Heart right ventricle (tissue), 16 donors: ENCODE results near the gene C11orf86. TPM values are rescaled to one million over a fixed set of nuclear protein-coding genes. Genes with fewer than 3 reads are reported as not detected.

Experiments used
- ATAC-seq, 8 donors: fragments of 200-7000 bp; cut with Tn5 transposase; one replicate each; pipeline ENCODE4 v1.9.1; 2020; ENCODE audit warnings: mild to moderate bottlenecking in 8 of 8, moderate library complexity in 8 of 8, moderate number of reproducible peaks in 1 of 8
- DNase-seq, 2 donors: peaks; one replicate each; pipeline ENCODE4 v3.0.0-alpha.2; 2020
- H3K27ac ChIP-seq, 10 donors: fragments of 200-600 bp; sonication (generic) in 2 of 10; one replicate each; pipeline versions ENCODE4 v1.5.0 to v1.8.0; 2020 to 2022; ENCODE audit warnings: mild to moderate bottlenecking in 3 of 10
- H3K27me3 ChIP-seq, 7 donors: fragments of 200-600 bp; one replicate each; pipeline ENCODE4 v1.8.0; 2021 to 2022; ENCODE audit warnings: mild to moderate bottlenecking in 2 of 7
- H3K36me3 ChIP-seq, 9 donors: fragments of 200-600 bp; sonication (generic) in 1 of 9; one replicate each; pipeline versions ENCODE4 v1.5.0 to v1.8.0; 2020 to 2022; ENCODE audit warnings: mild to moderate bottlenecking in 2 of 9
- H3K4me1 ChIP-seq, 9 donors: fragments of 200-600 bp; sonication (generic) in 1 of 9; one replicate each; pipeline versions ENCODE4 v1.5.0 to v1.8.0; 2020 to 2022; ENCODE audit warnings: mild to moderate bottlenecking in 4 of 9
- H3K4me3 ChIP-seq, 10 donors: fragments of 200-600 bp; sonication (generic) in 2 of 10; one replicate each; pipeline versions ENCODE4 v1.5.0 to v1.8.0; 2020 to 2022; ENCODE audit warnings: mild to moderate bottlenecking in 7 of 10, moderate library complexity in 2 of 10
- H3K9me3 ChIP-seq, 11 donors: fragments of 200-600 bp in 10 of 11; sonication (generic) in 2 of 11; one replicate each; pipeline versions ENCODE4 v1.5.0 to v1.8.0; 2013 to 2022; ENCODE audit warnings: mild to moderate bottlenecking in 2 of 11, control low read depth in 1 of 11, moderate library complexity in 1 of 11
- CTCF ChIP-seq, 9 donors: fragments of 200-600 bp; sonication (generic) in 2 of 9; IDR thresholded peaks; one replicate each; pipeline versions ENCODE4 v1.5.0 to v1.8.0; 2021 to 2022; ENCODE audit warnings: antibody characterized with exemption in 9 of 9, mild to moderate bottlenecking in 5 of 9, moderate library complexity in 1 of 9
- WGBS, 2 donors: extraction: QIAGEN DNeasy Blood & Tissue Kit; methylation state at CpG; one replicate each; pipeline ENCODE4 v1.1.7; 2013; ENCODE audit warnings: inconsistent platforms in 1 of 2; 5-methylcytosine and 5-hydroxymethylcytosine counted together
- intact Hi-C, 10 donors: fragments of 100-400 bp; cut with DNase I; formaldehyde crosslinking; loops; one replicate each; pipeline versions ENCODE4 v1.11.1 to v1.14.2; 2022
- polyA plus RNA-seq, 2 donors: library from polyadenylated mRNA; stranded (reverse); fragments of 200-250 nt; gene quantifications; one replicate each; pipeline ENCODE4 v1.2.3, GENCODE V29; 2013
- total RNA-seq, 10 donors: library from RNA; stranded (reverse); fragmentation: NEBNext Ultra II Directional in 3 of 10; extraction: Animal tissue kit (Norgen Biotek cat#: 25700) in 3 of 10; gene quantifications; one replicate each; pipeline versions ENCODE4 v1.2.1 to v1.2.4, GENCODE V29; 2021 to 2023
- donor health status: Arrhythmogenic right ventricular cardiomyopathy.
- donor health status: ischemic (EF 13 %, LVEDD 7.1; RV severe dilation, severe dysfunction).
- donor health status: healthy with polysubstance abuse.
- donor health status: DM: no; HTN: yes; CAD: no.
- donor health status: DM: no; HTN: no; CAD: no.
- donor health status: ischemic (EF 25% LVEDD 6.9; RV normal size, moderate dysfunction).
- donor health status: ischemic (EF 25% LVEDD 5.7; RV mildly dilated, moderate dysfunction).
- donor health status: healthy.
- donor health status: DM: yes; HTN: yes; CAD: no.
- donor health status: Ischemic cardiomyopathy.
- donor health status: ischemic (EF 35%, LVEDD 5.7; RV mildly dilated, moderate dysfunction).
- donor health status: nonischemic (EF 11% LVEDD 7.7; RV severe dilation, severe dysfunction).
- donor health status: DM: yes; HTN: yes; CAD: no.
- donor health status: PGD.
- donor health status: ischemic (EF 29% LVEDD 5.4; RV normal size, mild dysfunction).
- donor health status: nonischemic (EF 23%, LVEDD 6.1; RV moderate dilation, normal function).

C11orf86 gene
- total and polyA plus RNA-seq, 12 donors: not detected

- no peak for DNase-seq
- H3K4me3 ChIP-seq: no peak overlapping the region
- no peaks in the 10 kb centered on the region for H3K9me3 ChIP-seq
- no peaks in the 10 kb centered on the region for H3K27me3 ChIP-seq
- intact Hi-C loops: no loop called here
- 48 to 52% methylated on average over 8 of the region's 8 CpGs for WGBS, 2 donors
- H3K36me3 ChIP-seq: no peaks in the 10 kb centered on the region
- ATAC-seq: peak in 2 of 8 donors; percentile 16 to 80
- no peak for TF ChIP-seq CTCF (IDR thresholded peaks at IDR 0.05)
- no peak overlapping the region for H3K27ac ChIP-seq
- H3K4me1 ChIP-seq: peaks cover 0 to 5% (median 0%) of the 10 kb centered on the region in 9 donors
These were observed 25.0 kb upstream of the C11orf86 start for GRCh38 chr11:66950112-66950535.

GRCh38 chr11:66951135-66951534 is 24.0 kb upstream of the C11orf86 start:
- Histone ChIP-seq H3K36me3 (no peaks in the 10 kb centered on the region), H3K27ac (no peak overlapping the region), H3K4me1 (peaks cover 0 to 8% (median 0%) of the 10 kb centered on the region in 9 donors), H3K9me3 (no peaks in the 10 kb centered on the region), H3K4me3 (no peak overlapping the region), H3K27me3 (no peaks in the 10 kb centered on the region)
- no peak for TF ChIP-seq CTCF (IDR thresholded peaks at IDR 0.05)
- 89 to 95% methylated on average over 10 of the region's 10 CpGs for WGBS, 2 donors
- DNase-seq: no peak
- ATAC-seq: no peak
- intact Hi-C loops: no loop called here

- H3K4me1 ChIP-seq: peaks cover 0 to 16% (median 0%) of the 10 kb centered on the region in 9 donors
- WGBS, 2 donors: 65 to 67% methylated on average over 7 of the region's 7 CpGs
- H3K27ac ChIP-seq: no peak overlapping the region
- DNase-seq (no peak), ATAC-seq (no peak)
- no peak for TF ChIP-seq CTCF (IDR thresholded peaks at IDR 0.05)
- H3K4me3 ChIP-seq: no peak overlapping the region
- H3K9me3 ChIP-seq: no peaks in the 10 kb centered on the region
- intact Hi-C loops: no loop called here
- no peaks in the 10 kb centered on the region for H3K27me3 ChIP-seq
- H3K36me3 ChIP-seq: no peaks in the 10 kb centered on the region
These were observed 23.2 kb upstream of the C11orf86 start for GRCh38 chr11:66951927-66952337.

GRCh38 chr11:66953081-66953833 is 21.8 kb upstream of the C11orf86 start:
- H3K27me3 ChIP-seq: no peaks in the 10 kb centered on the region
- TF ChIP-seq CTCF (IDR thresholded peaks at IDR 0.05): no peak
- 85 to 87% methylated on average over 13 of the region's 13 CpGs for WGBS, 2 donors
- intact Hi-C loops: no loop called here
- H3K4me3 ChIP-seq: no peak overlapping the region
- H3K36me3 ChIP-seq: no peaks in the 10 kb centered on the region
- peaks cover 0 to 24% (median 7%) of the 10 kb centered on the region in 9 donors for H3K4me1 ChIP-seq
- H3K9me3 ChIP-seq: no peaks in the 10 kb centered on the region
- no peak overlapping the region for H3K27ac ChIP-seq
- DNase-seq: no peak
- no peak for ATAC-seq
